HG03457 (cell line): ENCODE measurements around the gene NDUFS8.

Experiments
- ATAC-seq: cut with Tn5 transposase; IDR thresholded peaks from one replicate; pipeline ENCODE4 v1.9.1; 2021; ENCODE audit warnings: moderate number of reproducible peaks; ENCODE audit not compliant: unreplicated experiment

The NDUFS8 gene

DNA sequence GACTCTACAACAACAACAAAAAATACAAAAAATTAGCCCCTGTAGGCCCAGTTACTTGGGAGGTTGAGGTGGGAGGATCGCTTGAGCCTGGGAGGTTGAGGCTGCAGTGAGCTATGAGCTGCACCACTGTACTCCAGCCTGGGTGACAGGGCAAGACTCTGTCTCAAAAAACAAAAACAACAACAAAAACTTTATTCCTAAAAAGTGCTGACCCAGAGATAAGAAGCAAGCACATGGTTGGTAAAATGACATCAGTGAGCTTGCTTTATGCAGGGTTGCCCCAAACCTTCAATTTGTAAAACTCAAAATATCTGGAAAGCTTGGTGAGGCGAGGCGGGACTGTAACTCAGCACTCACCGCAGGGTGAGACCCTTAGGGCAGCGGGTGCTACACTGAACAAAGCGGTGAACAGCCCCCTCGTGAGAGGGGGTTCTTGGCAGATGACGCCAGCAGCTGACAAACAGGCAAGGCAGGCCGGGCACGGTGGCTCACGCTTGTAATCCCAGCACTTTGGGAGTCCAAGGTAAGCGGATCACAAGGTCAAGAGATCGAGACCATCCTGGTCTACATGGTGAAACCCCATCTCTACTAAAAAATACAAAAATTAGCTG, 4.9 kb downstream of the NDUFS8 start:
- no peak for ATAC-seq

DNA sequence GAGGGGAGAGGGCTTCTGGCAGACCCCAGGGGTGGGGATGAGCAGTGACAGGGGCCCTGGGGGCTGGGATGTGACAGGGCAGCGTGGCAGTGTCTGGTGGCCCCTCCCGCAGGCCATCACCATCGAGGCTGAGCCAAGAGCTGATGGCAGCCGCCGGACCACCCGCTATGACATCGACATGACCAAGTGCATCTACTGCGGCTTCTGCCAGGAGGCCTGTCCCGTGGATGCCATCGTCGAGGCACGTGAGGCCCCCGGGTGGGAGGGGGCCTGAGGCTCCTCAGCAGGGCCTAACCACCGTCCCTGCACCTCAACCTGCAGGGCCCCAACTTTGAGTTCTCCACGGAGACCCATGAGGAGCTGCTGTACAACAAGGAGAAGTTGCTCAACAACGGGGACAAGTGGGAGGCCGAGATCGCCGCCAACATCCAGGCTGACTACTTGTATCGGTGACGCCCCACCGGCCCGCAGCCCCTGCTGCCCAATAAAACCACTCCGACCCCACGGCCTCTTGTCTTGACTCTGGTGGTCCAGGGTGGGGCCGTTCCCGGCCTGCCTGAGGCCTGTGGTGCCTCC, 5.7 kb downstream of the NDUFS8 start:
- ATAC-seq = no peak

DNA sequence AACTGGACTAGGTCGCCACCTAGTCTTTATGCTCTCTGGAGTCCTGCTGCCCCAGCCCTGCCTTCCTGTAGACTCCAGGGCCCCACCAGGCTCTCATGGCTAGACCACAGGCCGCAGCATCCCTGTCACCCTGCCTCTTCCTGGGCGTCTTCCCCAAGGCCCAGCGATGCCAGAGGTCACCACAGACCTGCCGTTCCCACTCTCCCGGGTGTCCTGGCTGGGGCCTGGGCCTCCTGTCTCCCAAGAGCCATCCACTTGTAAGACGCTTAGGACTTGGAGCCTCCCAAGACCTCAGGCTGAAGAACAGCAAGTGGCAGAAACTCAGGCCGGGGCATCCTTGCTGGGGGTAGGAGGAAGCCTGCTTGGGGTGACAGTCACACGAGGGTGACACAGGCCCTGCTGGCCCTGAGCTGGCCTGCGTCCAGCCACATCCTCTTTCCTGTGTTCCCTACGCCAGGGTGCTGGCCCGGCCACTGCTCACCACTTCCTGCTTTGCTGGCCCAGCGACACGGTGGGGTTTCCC, 6.3 kb downstream of the NDUFS8 start:
- no peak for ATAC-seq

DNA sequence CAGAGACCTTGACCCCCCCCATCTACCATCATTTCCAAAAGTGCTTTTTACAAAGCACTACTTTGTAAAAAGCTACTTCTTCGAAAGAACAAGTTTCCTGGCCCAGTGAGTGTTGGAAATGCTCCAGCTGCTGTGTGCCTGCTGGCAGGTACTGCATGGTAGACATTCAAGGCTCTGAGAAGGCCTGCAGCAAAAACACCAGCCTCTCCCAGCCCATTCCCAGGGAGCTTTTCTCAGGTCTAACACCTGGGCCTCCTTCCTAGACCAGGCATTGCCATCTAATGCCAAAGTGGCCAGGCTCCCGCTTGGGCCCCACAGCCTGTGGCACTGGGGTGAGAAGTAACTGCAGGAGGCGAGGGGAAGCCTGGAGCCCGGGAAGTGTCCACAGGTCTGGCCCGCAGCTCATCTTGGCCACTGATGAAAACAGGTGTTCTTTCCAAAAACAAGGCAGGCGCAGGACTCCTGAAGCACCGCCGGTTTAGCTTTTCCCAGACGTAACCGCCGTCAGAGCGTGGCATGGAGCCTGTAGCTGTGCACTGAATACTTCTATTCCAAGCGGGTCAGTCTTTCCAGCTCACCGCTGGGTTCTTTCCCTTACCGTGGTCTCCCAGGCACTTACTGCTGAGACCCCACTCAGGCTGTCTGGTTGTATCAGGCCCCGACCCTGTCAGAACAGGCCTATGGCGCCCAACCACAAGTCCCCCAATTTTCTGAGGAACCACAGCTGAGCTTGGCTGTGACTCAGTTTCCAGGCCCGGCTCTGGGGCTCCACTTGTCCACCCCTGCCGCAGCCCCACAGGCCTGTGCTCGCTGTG, 7.1 kb downstream of the NDUFS8 start:
- ATAC-seq = no peak

DNA sequence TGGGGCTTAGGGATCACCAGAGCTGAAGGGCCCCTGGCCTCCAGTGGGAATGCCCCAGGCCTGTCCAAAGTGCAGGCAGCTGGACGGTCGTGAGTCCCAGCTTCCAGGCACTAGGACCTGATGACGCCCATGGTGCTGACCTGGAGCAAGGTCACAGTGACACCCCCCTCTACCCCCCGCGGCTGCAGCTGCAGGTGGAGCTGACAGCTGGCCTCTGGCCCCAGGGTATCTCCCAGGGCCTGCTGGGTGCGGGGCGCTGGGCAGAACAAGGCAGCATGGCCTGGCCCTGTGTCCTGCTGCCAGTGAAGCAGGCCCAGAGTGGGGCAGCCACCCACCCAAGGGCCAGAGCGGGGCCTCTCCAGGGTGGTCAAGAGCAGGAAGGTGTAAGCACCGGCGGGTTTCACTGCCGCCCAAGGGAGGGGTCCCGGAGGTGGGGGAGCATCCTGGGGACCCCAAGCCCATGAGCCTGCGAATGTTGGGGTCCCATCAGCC, 7.8 kb downstream of the NDUFS8 start:
- no peak for ATAC-seq

DNA sequence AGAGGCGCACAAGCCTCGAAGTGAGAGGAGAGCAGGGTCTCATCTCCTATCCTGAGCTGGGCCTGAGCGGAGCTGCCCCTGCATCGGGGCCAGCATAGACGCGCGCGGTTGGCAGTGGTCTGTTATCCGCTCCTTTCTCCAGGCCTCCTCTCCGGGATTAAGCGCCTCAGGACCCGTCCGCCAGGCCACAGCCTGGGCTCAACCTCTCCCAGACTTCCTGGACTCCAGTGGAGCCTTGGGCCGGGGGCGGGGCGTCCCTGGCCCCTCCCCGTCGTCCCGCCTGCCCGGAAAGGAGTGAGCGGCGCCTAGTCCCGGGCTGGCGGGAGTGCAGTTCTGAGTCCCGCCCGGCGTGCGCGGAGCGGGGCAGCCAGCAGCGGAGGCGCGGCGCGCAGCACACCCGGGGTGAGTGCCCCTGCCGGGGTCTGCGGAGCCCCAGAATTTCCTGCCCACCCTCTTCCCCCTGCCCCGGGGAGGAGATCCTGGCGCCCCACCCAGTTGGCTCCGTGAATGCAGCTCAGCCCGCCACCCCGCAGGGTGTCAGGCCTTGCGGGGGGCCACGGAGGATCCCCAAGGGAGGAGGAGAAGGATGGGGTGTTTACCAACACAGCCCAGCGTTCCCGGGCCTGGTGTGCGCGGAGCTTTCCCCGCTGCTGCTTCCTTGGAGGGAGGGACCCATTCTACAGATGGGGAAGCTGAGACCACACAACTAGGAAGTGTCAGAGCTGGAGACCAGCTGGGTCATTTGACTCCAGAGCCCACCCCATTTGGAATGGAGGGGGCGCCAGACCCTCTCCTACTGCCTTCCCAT, 8.4 kb downstream of the NDUFS8 start, which contains the start of gene TCIRG1:
Gene TCIRG1 (plus strand): TSS at position 308 of the 808 bp plus-strand sequence. CDS start 2,247 bp downstream, outside the sequence.
- no peak for ATAC-seq

DNA sequence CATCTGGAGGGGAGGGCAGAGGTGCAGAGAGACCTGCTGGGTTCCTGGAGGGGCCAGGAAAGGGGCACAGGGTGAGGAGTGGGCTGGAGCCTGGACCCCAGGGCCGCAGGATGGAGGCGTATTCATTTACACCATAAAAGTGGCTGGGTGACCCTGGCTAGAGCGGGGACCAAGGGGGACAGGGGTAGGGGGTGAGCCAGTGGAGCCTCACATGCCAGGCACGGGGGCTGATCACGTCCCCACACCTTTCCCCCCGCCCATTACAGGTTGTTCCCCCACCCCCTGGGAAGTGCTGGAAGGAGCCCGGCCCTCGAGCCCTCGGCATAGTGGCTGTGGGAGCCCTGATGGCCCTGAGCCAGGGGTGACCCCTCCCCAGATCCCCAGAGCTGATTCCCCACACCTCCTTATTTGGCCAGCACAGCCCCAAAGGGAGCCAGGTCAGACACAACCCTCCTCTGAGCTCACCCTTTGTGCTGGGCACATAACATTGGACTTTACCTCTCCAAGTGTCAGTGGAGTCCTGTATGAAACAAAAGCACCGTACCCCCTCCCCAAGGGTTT, 9.1 kb downstream of the NDUFS8 start:
- ATAC-seq = no peak

DNA sequence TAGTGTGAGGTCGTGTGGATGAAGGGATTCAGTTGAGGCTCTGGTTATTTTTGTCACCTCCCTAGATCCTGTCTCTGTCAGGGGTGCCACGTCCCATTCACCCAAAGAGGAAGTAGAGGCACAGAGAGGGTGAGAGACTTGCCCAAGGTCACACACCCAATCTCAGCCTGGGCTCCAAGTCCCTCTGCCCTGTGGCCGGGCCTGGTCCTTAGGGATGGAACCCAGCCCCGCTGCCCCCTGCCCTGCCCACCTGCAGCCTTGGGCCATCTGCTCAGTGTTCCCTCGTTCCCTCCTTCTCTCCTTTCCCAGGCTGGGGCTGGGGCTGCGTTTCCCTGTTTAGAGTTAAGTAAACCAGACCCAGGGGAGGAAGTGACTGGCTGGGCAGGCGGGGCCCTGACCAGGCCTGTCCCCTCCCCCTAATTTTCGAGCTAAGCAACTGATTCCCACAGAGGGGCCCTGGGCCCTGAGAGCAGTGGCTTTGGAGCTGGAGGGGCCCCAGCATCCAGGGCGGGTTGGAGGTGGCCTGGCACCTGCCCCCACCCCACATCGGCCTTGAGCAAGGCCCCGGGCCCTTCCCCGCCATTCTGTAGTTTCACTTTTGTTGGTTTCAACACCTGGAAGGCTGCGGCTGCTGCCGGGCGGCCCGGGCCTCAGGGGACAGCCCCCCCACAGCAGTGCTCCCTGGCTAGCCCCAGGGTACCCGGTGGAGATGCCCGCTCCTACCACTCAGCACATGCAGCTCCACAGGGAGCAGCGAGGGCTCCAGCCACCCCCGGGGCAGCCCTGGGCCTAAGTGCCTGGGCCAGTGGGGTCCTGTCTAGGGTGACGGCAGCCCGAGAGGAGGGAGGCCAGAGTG, 9.8 kb downstream of the NDUFS8 start:
- ATAC-seq = no peak

DNA sequence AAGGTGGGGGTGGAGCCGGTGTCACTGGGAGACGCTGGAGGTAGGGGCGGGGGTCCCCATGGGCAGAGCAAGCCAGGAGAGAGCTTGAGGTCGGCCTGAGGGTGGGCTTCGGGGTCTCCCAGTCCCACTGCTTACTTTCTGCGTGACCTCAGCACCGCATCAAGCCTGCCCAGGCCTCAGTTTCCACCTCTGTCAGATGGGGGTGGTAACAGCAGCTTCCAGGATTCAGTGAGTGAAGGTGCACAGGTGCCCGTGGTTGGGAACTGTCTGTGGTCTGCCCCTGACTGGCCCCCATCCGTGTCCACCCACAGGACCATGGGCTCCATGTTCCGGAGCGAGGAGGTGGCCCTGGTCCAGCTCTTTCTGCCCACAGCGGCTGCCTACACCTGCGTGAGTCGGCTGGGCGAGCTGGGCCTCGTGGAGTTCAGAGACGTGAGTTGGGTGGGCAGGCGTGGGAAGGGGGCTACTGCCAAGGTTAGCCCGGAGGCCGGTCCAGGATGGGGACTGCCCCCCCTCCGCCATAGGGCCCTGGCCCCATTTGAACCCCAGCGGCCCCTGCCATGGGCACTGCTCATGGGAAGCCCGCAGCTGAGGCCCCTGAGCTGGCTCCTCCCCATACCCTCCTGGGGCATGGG, 10.6 kb downstream of the NDUFS8 start:
- no peak for ATAC-seq

DNA sequence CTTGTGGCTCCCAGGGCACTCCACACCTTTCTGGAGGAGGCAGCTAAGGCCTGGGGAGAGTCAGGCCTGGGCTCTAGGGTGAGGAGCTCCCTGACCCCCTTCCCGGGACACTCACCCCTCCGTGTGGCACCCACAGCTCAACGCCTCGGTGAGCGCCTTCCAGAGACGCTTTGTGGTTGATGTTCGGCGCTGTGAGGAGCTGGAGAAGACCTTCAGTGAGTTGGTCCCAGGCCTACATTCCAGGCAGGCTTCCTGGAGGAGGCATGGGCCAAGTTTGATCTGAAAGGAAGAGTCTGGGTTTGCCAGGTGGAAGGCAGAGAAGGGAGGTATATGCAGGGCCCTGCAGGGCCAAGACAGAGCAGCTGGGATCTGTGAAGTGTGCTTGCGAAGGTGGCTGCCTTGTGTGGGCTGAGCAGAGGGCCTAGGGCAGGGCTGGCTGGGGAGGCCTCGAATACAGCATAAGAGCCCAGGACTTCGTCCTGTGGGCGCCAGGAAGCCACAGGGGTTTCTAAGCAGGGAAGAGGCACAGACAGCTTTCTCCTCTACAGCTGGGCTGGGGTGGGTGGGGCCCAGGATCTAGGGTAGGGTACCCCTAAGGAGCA, 11.2 kb downstream of the NDUFS8 start:
- no peak for ATAC-seq

DNA sequence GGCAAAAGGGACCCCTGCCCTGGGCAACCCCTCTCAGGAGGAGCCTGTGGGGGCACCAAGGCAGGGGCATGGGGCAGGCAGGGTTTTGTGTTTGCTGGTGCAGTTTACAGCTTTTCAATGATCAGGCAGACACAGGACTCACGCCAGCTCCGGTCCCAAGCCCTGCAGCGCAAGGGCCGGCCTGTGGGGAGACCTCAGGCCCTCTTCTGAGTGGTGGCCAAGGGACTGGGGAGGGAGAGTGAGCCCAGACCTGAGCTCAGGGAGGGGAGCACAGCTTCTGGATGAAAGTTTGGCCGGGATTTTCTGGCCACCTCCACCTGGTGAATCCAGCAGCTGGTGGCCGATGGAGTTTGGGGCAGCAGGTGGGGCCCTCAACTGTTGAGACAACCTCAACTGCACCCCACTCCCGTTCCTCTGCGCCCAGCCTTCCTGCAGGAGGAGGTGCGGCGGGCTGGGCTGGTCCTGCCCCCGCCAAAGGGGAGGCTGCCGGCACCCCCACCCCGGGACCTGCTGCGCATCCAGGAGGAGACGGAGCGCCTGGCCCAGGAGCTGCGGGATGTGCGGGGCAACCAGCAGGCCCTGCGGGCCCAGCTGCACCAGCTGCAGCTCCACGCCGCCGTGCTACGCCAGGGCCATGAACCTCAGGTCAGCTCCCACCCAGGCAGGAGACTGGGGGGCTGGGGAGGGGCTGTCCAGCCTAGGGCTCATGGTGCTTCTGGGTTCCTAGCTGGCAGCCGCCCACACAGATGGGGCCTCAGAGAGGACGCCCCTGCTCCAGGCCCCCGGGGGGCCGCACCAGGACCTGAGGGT, 11.9 kb downstream of the NDUFS8 start:
- ATAC-seq = no peak

DNA sequence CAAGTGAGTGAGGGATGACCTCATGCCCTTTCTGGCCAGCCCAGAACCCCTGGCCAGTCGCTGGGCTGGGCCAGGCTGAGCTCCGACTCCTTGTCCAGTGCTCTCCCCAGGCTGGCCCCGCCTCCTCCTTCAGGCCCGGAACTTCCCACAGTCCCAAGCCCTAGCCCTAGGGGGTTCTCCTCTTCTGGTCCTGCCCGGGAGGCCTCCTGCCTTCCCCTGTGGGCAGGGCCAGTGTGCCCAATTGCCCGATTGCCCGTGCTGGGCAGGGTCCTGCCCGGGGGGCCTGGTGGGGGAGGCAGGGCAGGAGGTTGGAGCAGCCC, 12.5 kb downstream of the NDUFS8 start:
- ATAC-seq = no peak

DNA sequence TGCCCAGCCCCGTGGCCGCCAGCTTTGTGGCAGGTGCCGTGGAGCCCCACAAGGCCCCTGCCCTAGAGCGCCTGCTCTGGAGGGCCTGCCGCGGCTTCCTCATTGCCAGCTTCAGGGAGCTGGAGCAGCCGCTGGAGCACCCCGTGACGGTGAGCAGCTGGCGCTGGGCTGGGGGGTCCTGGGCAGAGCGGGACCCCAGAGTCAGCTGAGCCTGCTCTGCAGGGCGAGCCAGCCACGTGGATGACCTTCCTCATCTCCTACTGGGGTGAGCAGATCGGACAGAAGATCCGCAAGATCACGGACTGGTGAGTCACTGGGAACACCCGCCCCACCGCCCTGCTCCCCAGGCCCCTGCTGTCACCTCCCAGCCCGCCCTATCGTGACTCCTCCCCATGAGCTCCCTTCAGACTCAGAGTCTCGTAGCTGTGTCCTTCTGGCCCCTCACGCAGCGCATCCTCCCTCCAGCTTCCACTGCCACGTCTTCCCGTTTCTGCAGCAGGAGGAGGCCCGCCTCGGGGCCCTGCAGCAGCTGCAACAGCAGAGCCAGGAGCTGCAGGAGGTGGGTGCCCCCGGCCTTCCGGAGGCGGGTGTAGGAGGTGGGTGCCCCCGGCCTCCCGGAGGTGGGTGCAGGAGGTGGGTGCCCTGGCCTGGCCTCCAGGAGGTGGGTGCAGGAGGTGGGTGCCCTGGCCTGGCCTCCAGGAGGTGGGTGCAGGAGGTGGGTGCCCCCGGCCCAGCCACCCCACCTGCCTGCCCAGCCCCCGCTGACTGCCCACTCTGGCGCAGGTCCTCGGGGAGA, 13.1 kb downstream of the NDUFS8 start:
- no peak for ATAC-seq

DNA sequence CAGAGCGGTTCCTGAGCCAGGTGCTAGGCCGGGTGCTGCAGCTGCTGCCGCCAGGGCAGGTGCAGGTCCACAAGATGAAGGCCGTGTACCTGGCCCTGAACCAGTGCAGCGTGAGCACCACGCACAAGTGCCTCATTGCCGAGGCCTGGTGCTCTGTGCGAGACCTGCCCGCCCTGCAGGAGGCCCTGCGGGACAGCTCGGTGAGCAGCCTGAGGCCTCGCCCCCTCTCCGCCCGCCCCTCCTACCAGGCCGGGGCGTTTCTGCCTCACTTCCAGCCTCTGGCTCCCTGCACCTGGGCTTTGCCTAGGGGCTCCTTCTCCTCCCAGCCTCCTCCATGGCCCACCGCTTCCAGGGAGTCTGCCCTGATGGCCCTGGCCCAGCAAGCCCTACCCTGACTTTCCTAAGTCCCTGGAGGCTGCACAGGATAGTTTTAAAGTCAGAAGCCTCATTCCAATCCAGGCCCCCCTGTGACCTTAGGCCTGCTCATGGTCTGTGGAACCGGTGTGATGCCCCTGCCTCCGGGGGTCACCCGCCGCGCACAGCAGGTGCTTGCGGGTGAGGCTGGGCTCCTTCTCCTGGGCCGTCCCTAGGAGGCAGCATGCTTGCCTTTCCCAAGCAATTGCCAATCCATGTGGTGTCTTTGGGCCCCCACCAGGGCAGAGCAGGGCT, 13.8 kb downstream of the NDUFS8 start:
- ATAC-seq = no peak

DNA sequence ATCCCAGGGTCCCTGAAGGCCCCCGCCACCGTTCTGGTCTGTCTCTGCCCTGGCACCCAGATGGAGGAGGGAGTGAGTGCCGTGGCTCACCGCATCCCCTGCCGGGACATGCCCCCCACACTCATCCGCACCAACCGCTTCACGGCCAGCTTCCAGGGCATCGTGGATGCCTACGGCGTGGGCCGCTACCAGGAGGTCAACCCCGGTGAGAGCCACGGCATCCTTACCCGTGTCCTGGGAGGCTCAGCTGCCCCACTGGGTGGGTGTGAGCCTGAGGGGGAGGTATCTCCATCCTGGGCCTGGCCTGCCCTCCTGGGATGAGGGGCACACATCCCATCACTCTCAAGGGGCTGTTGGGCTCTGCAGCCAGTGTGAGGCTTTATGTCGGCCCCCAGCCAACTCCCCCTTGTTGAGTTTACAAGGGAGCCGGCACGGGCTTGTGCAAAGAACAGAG, 14.4 kb downstream of the NDUFS8 start:
- no peak for ATAC-seq

DNA sequence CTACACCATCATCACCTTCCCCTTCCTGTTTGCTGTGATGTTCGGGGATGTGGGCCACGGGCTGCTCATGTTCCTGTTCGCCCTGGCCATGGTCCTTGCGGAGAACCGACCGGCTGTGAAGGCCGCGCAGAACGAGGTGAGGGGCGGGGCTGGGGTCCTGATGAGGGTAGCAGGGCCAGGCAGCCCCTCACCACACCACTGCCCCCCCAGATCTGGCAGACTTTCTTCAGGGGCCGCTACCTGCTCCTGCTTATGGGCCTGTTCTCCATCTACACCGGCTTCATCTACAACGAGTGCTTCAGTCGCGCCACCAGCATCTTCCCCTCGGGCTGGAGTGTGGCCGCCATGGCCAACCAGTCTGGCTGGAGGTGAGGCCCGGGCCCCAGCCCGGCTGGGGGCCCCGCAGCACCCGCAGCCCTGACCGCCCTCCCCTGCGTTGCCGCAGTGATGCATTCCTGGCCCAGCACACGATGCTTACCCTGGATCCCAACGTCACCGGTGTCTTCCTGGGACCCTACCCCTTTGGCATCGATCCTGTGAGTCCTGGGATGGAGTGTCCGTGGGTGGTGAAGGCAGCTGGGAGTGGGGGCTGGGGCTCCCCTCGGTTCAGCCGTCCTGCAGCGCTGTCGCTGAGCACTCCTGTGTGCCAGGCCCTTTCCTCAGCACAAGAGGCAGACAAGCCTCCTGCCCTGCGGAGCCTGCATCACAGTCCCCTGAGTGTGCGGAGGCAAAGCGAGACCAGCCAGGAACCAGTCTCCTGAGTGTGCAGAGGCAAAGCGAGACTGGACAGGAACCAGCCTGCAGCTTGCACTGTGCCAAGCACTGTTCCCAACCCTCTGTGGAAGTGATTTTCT, 17.2 kb downstream of the NDUFS8 start:
- no peak for ATAC-seq
